ENCODE results near the gene IFNA14. TPM values are rescaled to one million over a fixed set of nuclear protein-coding genes. Genes with fewer than 3 reads are reported as not detected.

Gene IFNA14
- total and polyA plus RNA-seq, 2 experiments from 2014 or later, result not detected

GRCh38 chr9:21286099-21286498, 46.3 kb upstream of the IFNA14 start (continued):
- TF ChIP-seq REST (IDR thresholded peaks at IDR 0.05; ENCODE audit: unreplicated experiment) (no peak), POLR2AphosphoS5 (IDR thresholded peaks at IDR 0.05; ENCODE audit: low read depth) (no peak)

DNA sequence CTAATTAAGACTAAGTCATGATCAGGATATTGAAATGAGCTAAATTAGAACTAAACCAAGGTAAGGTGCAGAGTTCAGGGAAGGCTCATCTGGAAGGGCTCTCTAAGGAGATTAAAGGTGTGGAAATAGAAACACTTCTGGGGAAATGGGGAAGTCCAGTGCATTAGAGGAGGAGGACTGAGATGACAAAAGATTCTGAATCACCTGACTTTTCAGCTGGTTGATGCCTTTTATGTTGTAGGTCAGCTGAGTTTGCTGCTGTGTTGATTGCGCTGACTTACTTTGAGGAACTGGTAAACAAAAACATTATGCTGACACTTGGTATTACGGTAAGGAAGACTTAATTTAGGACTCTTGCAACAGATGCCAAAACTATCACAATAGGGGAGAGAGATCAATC, 41.5 kb upstream of the IFNA14 start:
- Histone ChIP-seq H3K9me2 (ENCODE audit: insufficient read depth) (0 out of 2 replicates have a peak, but pooled peaks cover 2% of the 10 kb centered on the region), H3K36me3 (ENCODE audit: insufficient read depth) (no peaks in the 10 kb centered on the region), H3K4me2 (no peak overlapping the region), H4K20me1 (replicated peaks; ENCODE audit: insufficient read depth) (no peaks in the 10 kb centered on the region), H3F3A (replicated peaks; ENCODE audit: low read depth) (no peaks in the 10 kb centered on the region), H3K4me3 (no peak overlapping the region), H3K4me1 (ENCODE audit: insufficient read depth) (no peaks in the 10 kb centered on the region), H3K79me2 (replicated peaks; ENCODE audit: insufficient read depth) (no peaks in the 10 kb centered on the region), H3K27me3 (ENCODE audit: insufficient read depth) (peaks cover 19% of the 10 kb centered on the region), H2AFZ (no peak overlapping the region), H3K27ac (ENCODE audit: low read depth) (no peak overlapping the region)
- DNase-seq (ENCODE audit: low spot score) (no peak), ATAC-seq (no peak)
- Mint-ChIP-seq H3K27ac (no peak overlapping the region), H3K9me3 (no peaks in the 10 kb centered on the region), H3K27me3 (ENCODE audit: insufficient read depth, low read depth, poor library complexity) (no peaks in the 10 kb centered on the region), H3K4me3 (no peak overlapping the region), H3K36me3 (ENCODE audit: low read depth) (no peaks in the 10 kb centered on the region), H3K4me1 (no peaks in the 10 kb centered on the region)
- no peak for TF ChIP-seq NANOG (IDR thresholded peaks at IDR 0.05; ENCODE audit: borderline replicate concordance)
- TF ChIP-seq STAT1 (IDR thresholded peaks at IDR 0.05; ENCODE audit: unreplicated experiment), result no peak
- TF ChIP-seq CTCF (conservative IDR thresholded peaks at IDR 0.05; ENCODE audit: low read depth in 2 of 2), result no peak
- TF ChIP-seq ZNF331 (CRISPR knock-in tag; IDR thresholded peaks at IDR 0.05; ENCODE audit: low read depth), result no peak
- TF ChIP-seq, protein P1, sequence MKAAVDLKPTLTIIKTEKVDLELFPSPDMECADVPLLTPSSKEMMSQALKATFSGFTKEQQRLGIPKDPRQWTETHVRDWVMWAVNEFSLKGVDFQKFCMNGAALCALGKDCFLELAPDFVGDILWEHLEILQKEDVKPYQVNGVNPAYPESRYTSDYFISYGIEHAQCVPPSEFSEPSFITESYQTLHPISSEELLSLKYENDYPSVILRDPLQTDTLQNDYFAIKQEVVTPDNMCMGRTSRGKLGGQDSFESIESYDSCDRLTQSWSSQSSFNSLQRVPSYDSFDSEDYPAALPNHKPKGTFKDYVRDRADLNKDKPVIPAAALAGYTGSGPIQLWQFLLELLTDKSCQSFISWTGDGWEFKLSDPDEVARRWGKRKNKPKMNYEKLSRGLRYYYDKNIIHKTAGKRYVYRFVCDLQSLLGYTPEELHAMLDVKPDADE (IDR thresholded peaks at IDR 0.05), result no peak
- TF ChIP-seq EZH2 (IDR thresholded peaks at IDR 0.05; ENCODE audit: low read depth, unreplicated experiment), result no peak
- no peak for TF ChIP-seq ZNF114 (CRISPR knock-in tag; IDR thresholded peaks at IDR 0.05)
- TF ChIP-seq, protein P2, sequence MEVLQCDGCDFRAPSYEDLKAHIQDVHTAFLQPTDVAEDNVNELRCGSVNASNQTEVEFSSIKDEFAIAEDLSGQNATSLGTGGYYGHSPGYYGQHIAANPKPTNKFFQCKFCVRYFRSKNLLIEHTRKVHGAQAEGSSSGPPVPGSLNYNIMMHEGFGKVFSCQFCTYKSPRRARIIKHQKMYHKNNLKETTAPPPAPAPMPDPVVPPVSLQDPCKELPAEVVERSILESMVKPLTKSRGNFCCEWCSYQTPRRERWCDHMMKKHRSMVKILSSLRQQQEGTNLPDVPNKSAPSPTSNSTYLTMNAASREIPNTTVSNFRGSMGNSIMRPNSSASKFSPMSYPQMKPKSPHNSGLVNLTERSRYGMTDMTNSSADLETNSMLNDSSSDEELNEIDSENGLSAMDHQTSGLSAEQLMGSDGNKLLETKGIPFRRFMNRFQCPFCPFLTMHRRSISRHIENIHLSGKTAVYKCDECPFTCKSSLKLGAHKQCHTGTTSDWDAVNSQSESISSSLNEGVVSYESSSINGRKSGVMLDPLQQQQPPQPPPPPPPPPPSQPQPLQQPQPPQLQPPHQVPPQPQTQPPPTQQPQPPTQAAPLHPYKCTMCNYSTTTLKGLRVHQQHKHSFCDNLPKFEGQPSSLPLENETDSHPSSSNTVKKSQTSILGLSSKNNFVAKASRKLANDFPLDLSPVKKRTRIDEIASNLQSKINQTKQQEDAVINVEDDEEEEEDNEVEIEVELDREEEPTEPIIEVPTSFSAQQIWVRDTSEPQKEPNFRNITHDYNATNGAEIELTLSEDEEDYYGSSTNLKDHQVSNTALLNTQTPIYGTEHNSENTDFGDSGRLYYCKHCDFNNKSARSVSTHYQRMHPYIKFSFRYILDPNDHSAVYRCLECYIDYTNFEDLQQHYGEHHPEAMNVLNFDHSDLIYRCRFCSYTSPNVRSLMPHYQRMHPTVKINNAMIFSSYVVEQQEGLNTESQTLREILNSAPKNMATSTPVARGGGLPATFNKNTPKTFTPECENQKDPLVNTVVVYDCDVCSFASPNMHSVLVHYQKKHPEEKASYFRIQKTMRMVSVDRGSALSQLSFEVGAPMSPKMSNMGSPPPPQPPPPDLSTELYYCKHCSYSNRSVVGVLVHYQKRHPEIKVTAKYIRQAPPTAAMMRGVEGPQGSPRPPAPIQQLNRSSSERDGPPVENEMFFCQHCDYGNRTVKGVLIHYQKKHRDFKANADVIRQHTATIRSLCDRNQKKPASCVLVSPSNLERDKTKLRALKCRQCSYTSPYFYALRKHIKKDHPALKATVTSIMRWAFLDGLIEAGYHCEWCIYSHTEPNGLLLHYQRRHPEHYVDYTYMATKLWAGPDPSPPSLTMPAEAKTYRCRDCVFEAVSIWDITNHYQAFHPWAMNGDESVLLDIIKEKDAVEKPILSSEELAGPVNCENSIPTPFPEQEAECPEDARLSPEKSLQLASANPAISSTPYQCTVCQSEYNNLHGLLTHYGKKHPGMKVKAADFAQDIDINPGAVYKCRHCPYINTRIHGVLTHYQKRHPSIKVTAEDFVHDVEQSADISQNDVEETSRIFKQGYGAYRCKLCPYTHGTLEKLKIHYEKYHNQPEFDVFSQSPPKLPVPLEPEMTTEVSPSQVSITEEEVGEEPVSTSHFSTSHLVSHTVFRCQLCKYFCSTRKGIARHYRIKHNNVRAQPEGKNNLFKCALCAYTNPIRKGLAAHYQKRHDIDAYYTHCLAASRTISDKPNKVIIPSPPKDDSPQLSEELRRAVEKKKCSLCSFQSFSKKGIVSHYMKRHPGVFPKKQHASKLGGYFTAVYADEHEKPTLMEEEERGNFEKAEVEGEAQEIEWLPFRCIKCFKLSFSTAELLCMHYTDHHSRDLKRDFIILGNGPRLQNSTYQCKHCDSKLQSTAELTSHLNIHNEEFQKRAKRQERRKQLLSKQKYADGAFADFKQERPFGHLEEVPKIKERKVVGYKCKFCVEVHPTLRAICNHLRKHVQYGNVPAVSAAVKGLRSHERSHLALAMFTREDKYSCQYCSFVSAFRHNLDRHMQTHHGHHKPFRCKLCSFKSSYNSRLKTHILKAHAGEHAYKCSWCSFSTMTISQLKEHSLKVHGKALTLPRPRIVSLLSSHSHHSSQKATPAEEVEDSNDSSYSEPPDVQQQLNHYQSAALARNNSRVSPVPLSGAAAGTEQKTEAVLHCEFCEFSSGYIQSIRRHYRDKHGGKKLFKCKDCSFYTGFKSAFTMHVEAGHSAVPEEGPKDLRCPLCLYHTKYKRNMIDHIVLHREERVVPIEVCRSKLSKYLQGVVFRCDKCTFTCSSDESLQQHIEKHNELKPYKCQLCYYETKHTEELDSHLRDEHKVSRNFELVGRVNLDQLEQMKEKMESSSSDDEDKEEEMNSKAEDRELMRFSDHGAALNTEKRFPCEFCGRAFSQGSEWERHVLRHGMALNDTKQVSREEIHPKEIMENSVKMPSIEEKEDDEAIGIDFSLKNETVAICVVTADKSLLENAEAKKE (CRISPR knock-in tag; IDR thresholded peaks at IDR 0.05), result no peak
- TF ChIP-seq EZH2phosphoT487 (IDR thresholded peaks at IDR 0.05; ENCODE audit: unreplicated experiment), result no peak
- TF ChIP-seq POLR2AphosphoS5 (IDR thresholded peaks at IDR 0.05; ENCODE audit: low read depth), result no peak
